Measurements from ENCODE around the gene NIT2.

GRCh38 chr3:100368441-100368840, 33.9 kb downstream of the NIT2 start:
- TF ChIP-seq CTCF (IDR thresholded peaks at IDR 0.05; ENCODE audit: low read depth, low read length, poor library complexity, severe bottlenecking) (no peak), EZH2phosphoT487 (IDR thresholded peaks at IDR 0.05; ENCODE audit: borderline replicate concordance, low read length) (no peak)
